NCI-H2107 treated with DMSO at 0.1 percent for 48 hours (cell line): ENCODE results near the gene TMEM31.

Source experiments
- DNase-seq: peaks from one replicate; lab custom pipeline; 2025; ENCODE audit not compliant: unreplicated experiment; lab: John Stamatoyannopoulos, UW

Gene TMEM31

DNA sequence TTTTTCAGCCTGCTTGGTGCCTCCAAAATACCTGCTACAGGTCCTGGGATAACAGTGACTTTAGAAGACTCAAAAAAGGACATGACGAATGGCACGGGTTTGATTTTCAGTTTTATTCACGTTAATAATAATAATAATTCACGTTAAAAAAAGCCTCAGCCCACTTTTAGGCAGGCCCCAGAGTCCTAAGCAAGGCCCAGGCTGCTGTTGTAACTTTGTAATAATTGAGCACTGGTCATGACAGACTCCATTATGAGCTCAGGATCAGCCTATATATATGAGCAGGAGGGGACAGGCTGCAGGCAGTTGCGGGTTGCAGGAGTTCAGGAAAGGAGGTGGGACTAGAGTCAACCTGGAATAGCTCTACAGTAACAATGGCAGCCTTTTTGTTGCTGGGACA lies at the start of gene TMEM31:
Gene TMEM31 (plus strand): TSS at position 301 of the 400 bp plus-strand sequence. CDS start 1,350 bp downstream, outside the sequence.
- DNase-seq = no peak

DNA sequence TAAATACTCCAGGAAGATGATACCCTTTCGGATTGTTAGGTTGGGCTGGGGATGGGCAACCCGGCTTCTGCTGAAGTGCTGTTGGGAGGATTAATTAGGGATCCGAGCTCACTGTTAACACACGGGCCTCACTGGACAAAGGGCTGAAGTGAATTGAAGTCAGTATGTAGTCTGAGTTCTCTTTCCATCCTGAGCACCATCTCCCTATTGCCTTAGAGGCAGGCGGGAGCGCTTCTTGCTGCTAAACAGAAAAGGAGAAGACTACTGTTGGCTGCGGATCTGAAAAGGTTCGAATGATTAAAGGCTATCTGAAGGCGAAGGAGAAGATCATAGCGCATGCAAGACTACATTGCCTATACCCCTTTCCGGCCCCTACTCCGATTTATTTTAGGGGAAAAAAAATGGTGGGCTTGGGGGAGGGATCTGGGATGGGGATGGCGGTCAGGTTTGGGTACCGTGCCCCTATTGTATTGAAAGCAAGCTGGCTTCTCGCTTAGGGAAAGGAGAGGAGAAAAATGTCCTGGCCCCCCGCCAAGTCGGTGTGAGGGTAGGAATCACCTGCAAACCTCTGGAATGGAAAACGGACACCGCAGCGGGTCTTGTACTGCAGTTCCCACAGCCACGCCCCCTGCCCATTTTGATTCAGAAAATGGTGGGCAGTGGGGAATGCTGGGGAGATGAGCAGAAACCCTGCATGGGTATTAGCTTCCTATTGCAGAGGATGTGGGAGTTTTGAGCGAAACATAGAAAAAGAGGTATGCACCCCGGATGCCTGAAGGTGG lies 46.5 kb upstream of the TMEM31 start:
- no peak for DNase-seq

GRCh38 chrX:103666202-103667107 lies 44.3 kb upstream of the TMEM31 start:
- no peak for DNase-seq

DNA sequence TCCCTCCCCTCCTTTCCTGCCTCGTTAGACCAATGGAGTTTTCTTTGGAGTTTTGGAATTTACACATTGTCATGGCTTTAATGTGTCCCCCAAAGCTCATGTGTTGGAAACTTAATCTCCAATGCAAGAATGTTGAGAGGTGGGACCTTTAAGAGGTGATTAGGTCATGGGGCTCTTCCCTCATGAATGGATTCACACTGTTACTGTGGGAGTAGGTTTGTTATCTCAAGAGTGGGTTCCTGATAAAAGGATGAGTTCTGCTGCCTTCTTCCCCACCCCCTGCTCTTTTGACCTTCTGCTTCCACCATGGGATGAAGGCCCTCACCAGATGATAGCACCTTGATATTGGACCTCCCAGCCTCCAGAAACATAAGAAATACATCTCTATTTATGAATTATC lies 41.0 kb upstream of the TMEM31 start:
- no peak for DNase-seq

GRCh38 chrX:103674531-103675454 lies 35.9 kb upstream of the TMEM31 start:
- no peak for DNase-seq

- DNase-seq = no peak
These were observed 32.3 kb upstream of the TMEM31 start for GRCh38 chrX:103678199-103678993.

DNA sequence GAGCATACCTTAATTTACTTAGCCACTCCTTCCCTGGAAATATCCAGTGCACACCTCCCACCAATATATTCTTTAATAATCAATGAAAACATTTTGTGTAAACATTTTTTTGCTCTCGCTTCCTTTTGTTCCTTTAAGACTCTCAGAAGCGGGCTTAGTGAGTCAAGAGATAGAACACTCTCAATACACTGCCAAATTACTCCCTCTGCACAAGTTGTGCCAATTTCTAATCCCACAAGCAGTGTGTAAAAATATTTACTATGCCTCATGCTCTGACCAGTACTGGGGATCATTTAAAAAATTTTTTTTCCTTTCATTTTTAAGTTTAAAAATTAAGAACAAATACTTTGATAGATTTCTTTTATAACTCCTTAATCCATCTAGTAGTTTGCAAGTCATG lies 29.3 kb upstream of the TMEM31 start:
- DNase-seq = no peak

GRCh38 chrX:103685396-103685795 lies 25.3 kb upstream of the TMEM31 start:
- DNase-seq = no peak

- peak; percentile 97 for DNase-seq
These were observed 24.3 kb upstream of the TMEM31 start, which contains the start of gene MORF4L2 for GRCh38 chrX:103686199-103687072. Gene MORF4L2 (minus strand): TSS chrX:103686699. CDS start chrX:103677027, 9,672 bp downstream.

DNA sequence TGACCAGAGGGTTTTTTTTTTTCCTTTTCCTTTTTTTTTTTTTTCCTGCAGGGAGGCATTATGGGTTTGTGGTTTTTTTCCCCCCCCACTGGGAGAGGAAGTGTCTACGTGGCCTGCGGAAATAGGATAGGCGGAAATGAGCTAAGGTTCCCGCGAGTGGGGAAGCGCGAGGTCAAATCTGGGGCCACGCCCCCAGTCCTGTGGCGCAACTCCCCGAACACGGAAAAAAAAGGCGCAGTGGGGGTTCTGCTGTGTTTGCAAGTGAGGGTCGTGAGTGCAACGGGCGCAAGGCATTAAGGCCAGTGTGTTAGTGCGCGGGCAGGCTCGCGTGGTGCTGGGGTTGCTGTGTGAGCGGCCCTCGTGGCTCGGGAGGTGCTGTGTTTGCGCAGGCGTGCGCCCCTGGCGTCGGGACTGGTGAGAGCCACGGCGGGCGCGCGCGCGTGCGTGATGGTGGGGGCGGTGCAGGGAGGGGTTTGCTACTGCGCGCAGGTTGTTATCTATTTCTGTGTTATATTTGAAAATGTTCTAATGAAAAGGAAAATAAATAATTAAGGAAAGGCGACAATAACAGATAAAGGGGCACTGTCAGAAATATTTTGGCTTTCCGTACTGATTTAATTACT lies 23.5 kb upstream of the TMEM31 start:
- DNase-seq = peak; percentile 77

DNA sequence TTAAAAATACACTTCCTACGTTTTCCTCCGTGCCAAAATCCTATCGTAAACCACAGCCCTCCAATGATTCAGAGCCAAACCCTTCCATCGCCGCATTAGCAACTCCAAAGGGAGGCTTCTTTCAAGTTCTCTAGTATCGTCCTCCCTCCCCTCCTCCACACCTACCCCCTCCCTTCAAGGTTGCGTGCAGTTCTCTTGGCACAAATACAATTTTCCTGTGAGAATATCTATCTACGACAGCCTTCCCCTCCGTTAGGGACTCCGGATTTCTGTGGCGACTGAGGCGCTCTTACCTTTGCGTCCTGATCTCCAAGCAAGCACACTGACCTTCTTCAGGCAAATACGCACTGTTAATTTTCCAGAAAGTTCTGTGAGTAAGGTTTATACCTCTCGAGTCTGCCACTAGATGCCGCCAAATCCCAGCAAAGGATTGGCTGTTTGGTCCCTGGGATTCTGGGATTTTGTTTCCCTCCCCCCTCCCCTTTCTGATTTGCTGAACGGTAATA lies 23.0 kb upstream of the TMEM31 start:
- DNase-seq = peak; percentile 85

DNA sequence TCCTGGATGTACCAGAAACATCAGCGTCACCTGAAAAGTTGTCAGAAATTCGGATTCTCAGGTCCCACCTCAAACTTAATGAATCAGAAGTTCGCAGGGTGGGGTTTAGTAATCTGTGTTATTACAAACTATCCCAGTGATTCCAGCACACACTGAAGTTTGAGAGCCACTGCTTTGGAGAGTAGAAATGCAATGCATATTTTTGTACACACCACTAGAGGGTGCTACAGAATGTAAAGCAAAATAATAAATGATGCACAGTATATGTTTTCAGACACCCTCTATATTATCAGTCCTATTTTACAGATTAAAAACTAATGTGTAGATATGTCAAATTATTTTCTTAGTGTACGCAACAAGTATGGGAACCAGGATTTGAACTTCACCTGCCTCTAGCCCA lies 21.8 kb upstream of the TMEM31 start:
- DNase-seq = peak; percentile 65

- DNase-seq = no peak
These were observed 19.6 kb upstream of the TMEM31 start for GRCh38 chrX:103691059-103691458.

- no peak for DNase-seq
These were observed 13.0 kb upstream of the TMEM31 start for GRCh38 chrX:103697687-103698086.

- DNase-seq = no peak
These were observed 11.5 kb upstream of the TMEM31 start for GRCh38 chrX:103699243-103699642.

GRCh38 chrX:103704863-103705262 lies 5.8 kb upstream of the TMEM31 start:
- no peak for DNase-seq

- DNase-seq = no peak
These were observed 6.3 kb downstream of the TMEM31 start for GRCh38 chrX:103716962-103717361.

- DNase-seq = no peak
These were observed 7.4 kb downstream of the TMEM31 start for GRCh38 chrX:103718120-103718519.
